Prostate gland (tissue), 2 donors: ENCODE measurements around the gene CYTH4.

Experiments used
- CTCF ChIP-seq, 4 experiments: fragments of 200-600 bp in 2 of 4; fragments of 450-650 bp in 2 of 4; sonication (generic) in 2 of 4; IDR thresholded peaks; 1 replicate in 3 of 4; 2 replicates in 1 of 4; pipeline ENCODE4 v1.5.1; 2016 to 2019; ENCODE audit warnings: antibody characterized with exemption in 4 of 4, mild to moderate bottlenecking in 2 of 4, moderate library complexity in 2 of 4
- POLR2A ChIP-seq: fragments of 450-650 bp; IDR thresholded peaks from one replicate; pipeline ENCODE4 v1.6.1; 2016; ENCODE audit warnings: antibody characterized with exemption, mild to moderate bottlenecking
- POLR2AphosphoS5 ChIP-seq: sonication (generic); formaldehyde crosslinking; IDR thresholded peaks from one replicate; pipeline ENCODE4 v1.6.1; 2017; ENCODE audit warnings: antibody characterized with exemption

- TF ChIP-seq CTCF (IDR thresholded peaks at IDR 0.05) (no peak), POLR2A (no peak), POLR2AphosphoS5 (no peak)
Measured at GRCh38 chr22:37301144-37301830, 19.0 kb downstream of the CYTH4 start.
